Measurements from ENCODE around the gene UBE2E1.
A peak's percentile ranks its signal among the peaks of the same experiment; 100 is the strongest.

Gene UBE2E1

DNA sequence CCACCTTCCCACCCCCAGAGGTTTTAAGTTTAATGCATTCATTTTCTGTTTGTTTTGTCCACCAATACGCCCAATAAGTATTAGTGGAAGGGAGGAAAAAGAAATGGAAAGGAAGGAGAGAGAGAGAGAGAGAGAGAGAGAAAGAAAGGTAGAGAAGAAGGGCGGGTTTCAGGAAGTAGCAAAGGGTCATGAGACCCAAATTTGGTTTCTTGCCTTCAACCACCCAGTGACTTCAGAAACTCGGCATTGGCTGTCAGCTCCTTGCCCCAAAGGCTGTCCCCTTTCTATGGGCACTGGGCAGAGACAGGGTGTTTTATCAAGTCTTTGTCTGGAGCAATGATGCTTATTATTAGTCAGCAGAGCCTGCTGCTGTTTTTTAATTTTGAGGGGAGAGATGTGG, 125.8 kb downstream of the UBE2E1 start:
- H3K27me3 ChIP-seq (ENCODE audit: insufficient read depth, low read length): no peaks in the 10 kb centered on the region
- no peak overlapping the region for H3K4me3 ChIP-seq (ENCODE audit: low read depth, low read length, poor library complexity, severe bottlenecking)
- TF ChIP-seq, protein P1, sequence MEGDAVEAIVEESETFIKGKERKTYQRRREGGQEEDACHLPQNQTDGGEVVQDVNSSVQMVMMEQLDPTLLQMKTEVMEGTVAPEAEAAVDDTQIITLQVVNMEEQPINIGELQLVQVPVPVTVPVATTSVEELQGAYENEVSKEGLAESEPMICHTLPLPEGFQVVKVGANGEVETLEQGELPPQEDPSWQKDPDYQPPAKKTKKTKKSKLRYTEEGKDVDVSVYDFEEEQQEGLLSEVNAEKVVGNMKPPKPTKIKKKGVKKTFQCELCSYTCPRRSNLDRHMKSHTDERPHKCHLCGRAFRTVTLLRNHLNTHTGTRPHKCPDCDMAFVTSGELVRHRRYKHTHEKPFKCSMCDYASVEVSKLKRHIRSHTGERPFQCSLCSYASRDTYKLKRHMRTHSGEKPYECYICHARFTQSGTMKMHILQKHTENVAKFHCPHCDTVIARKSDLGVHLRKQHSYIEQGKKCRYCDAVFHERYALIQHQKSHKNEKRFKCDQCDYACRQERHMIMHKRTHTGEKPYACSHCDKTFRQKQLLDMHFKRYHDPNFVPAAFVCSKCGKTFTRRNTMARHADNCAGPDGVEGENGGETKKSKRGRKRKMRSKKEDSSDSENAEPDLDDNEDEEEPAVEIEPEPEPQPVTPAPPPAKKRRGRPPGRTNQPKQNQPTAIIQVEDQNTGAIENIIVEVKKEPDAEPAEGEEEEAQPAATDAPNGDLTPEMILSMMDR (IDR thresholded peaks at IDR 0.05; ENCODE audit: low read length): no peak
- no peak for TF ChIP-seq EZH2 (IDR thresholded peaks at IDR 0.05; ENCODE audit: borderline replicate concordance, low read length)
- no peak overlapping the region for H3K9ac ChIP-seq (ENCODE audit: low read length)
- no peaks in the 10 kb centered on the region for H3K36me3 ChIP-seq (ENCODE audit: insufficient read depth, low read length)
- H2AFZ ChIP-seq (ENCODE audit: low read length): peak overlapping the region; percentile 99
- no peak overlapping the region for H3K27ac ChIP-seq (ENCODE audit: low read depth, low read length, poor library complexity, severe bottlenecking)
- no peaks in the 10 kb centered on the region for H3K9me2 ChIP-seq (ENCODE audit: low read depth, low read length)
- no peaks in the 10 kb centered on the region for H3K9me3 ChIP-seq (ENCODE audit: low read length)
- H4K20me1 ChIP-seq (ENCODE audit: insufficient read depth, low read length): no peaks in the 10 kb centered on the region
- no peaks in the 10 kb centered on the region for H3F3A ChIP-seq (ENCODE audit: insufficient read depth, low read length)
- H3K4me2 ChIP-seq (ENCODE audit: low read length): 0 out of 2 replicates have a peak overlapping the region, but pooled peaks have one; percentile 30
- peaks cover 13% of the 10 kb centered on the region for H3K4me1 ChIP-seq (ENCODE audit: insufficient read depth, low read length, severe bottlenecking)
- H3K79me2 ChIP-seq (ENCODE audit: insufficient read depth, low read length): no peaks in the 10 kb centered on the region

DNA sequence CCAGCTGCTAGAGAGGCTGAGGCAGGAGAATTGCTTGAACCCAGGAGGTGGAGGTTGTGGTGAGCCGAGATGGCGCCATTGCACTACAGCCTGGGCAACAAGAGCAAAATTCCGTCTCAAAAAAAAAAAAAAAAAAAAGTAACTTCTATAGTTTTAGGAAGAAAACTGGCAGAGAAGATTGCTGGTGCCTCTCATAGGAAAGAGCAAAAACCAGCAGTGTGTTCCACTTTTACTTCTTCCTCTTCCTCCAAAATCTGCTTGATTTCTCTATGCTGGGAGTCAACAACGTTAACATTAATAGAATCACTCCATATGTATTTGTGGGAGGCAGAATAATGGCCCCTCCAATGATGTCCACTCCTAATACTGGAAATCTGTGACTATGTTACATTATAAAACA, 126.8 kb downstream of the UBE2E1 start:
- no peaks in the 10 kb centered on the region for H3K27me3 ChIP-seq (ENCODE audit: insufficient read depth, low read length)
- no peak overlapping the region for H2AFZ ChIP-seq (ENCODE audit: low read length)
- no peaks in the 10 kb centered on the region for H4K20me1 ChIP-seq (ENCODE audit: insufficient read depth, low read length)
- no peaks in the 10 kb centered on the region for H3K79me2 ChIP-seq (ENCODE audit: insufficient read depth, low read length)
- H3K9ac ChIP-seq (ENCODE audit: low read length): no peak overlapping the region
- H3K9me3 ChIP-seq (ENCODE audit: low read length): no peaks in the 10 kb centered on the region
- H3K4me3 ChIP-seq (ENCODE audit: low read depth, low read length, poor library complexity, severe bottlenecking): no peak overlapping the region
- H3K36me3 ChIP-seq (ENCODE audit: insufficient read depth, low read length): no peaks in the 10 kb centered on the region
- TF ChIP-seq, protein P1 (IDR thresholded peaks at IDR 0.05; ENCODE audit: low read length): no peak
- no peak for TF ChIP-seq EZH2 (IDR thresholded peaks at IDR 0.05; ENCODE audit: borderline replicate concordance, low read length)
- H3K27ac ChIP-seq (ENCODE audit: low read depth, low read length, poor library complexity, severe bottlenecking): no peak overlapping the region
- no peaks in the 10 kb centered on the region for H3F3A ChIP-seq (ENCODE audit: insufficient read depth, low read length)
- H3K9me2 ChIP-seq (ENCODE audit: low read depth, low read length): no peaks in the 10 kb centered on the region
- H3K4me2 ChIP-seq (ENCODE audit: low read length): no peak overlapping the region
- H3K4me1 ChIP-seq (ENCODE audit: insufficient read depth, low read length, severe bottlenecking): peaks cover 13% of the 10 kb centered on the region

DNA sequence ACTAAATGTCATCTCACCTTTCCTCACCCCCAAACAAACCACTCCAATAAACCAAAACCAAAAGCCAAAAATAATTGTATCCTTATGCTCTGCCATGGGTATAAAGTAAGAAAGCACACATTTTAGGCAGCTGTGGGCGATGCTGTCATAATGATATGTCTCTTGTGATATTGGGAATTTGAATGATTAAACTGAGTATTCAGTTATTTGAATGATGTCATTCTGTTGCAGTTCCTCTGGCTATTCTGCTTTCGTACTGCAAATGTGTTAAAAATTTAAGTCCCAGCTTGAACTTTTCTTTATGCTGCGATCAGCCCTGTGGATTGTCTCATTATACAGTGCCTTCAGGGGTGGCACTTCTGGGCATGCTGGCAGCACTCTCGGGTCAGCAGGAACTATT, 128.5 kb downstream of the UBE2E1 start:
- peaks cover 8% of the 10 kb centered on the region for H3K4me1 ChIP-seq (ENCODE audit: insufficient read depth, low read length, severe bottlenecking)
- H3K79me2 ChIP-seq (ENCODE audit: insufficient read depth, low read length): no peaks in the 10 kb centered on the region
- H2AFZ ChIP-seq (ENCODE audit: low read length): no peak overlapping the region
- H3K27ac ChIP-seq (ENCODE audit: low read depth, low read length, poor library complexity, severe bottlenecking): no peak overlapping the region
- H3F3A ChIP-seq (ENCODE audit: insufficient read depth, low read length): no peaks in the 10 kb centered on the region
- no peaks in the 10 kb centered on the region for H3K27me3 ChIP-seq (ENCODE audit: insufficient read depth, low read length)
- no peak for TF ChIP-seq EZH2 (IDR thresholded peaks at IDR 0.05; ENCODE audit: borderline replicate concordance, low read length)
- TF ChIP-seq, protein P1 (IDR thresholded peaks at IDR 0.05; ENCODE audit: low read length): no peak
- no peaks in the 10 kb centered on the region for H3K36me3 ChIP-seq (ENCODE audit: insufficient read depth, low read length)
- H3K4me2 ChIP-seq (ENCODE audit: low read length): no peak overlapping the region
- no peak overlapping the region for H3K9ac ChIP-seq (ENCODE audit: low read length)
- no peaks in the 10 kb centered on the region for H4K20me1 ChIP-seq (ENCODE audit: insufficient read depth, low read length)
- no peaks in the 10 kb centered on the region for H3K9me2 ChIP-seq (ENCODE audit: low read depth, low read length)
- no peak overlapping the region for H3K4me3 ChIP-seq (ENCODE audit: low read depth, low read length, poor library complexity, severe bottlenecking)
- no peaks in the 10 kb centered on the region for H3K9me3 ChIP-seq (ENCODE audit: low read length)
